Measurements from ENCODE around the gene VAT1L. TPM values are rescaled to one million over a fixed set of nuclear protein-coding genes. Genes with fewer than 3 reads are reported as not detected.

Gene VAT1L
- total RNA-seq, 6 experiments from 2014 or later: 0.19 to 0.64 (median 0.51) TPM; not detected in 1

- H3K4me1 ChIP-seq: no peaks in the 10 kb centered on the region
- WGBS (ENCODE audit: insufficient coverage, low coverage, low lambda C conversion rate, missing lambda C conversion rate): 61% methylated on average over 5 of the region's 13 CpGs
- H3K27me3 ChIP-seq: no peaks in the 10 kb centered on the region
- H3K4me3 ChIP-seq: no peak overlapping the region
- no peak for TF ChIP-seq POLR2A (IDR thresholded peaks at IDR 0.05)
- no peak for TF ChIP-seq CTCF (IDR thresholded peaks at IDR 0.05)
- ATAC-seq: no peak
- no peak for DNase-seq
- no peaks in the 10 kb centered on the region for H3K36me3 ChIP-seq
- no peak overlapping the region for H3K27ac ChIP-seq
- intact Hi-C loops (cut with DNase I): no loop called here
- H3K9me3 ChIP-seq: no peaks in the 10 kb centered on the region
Measured at GRCh38 chr16:77869997-77870813, 81.8 kb downstream of the VAT1L start.

DNA sequence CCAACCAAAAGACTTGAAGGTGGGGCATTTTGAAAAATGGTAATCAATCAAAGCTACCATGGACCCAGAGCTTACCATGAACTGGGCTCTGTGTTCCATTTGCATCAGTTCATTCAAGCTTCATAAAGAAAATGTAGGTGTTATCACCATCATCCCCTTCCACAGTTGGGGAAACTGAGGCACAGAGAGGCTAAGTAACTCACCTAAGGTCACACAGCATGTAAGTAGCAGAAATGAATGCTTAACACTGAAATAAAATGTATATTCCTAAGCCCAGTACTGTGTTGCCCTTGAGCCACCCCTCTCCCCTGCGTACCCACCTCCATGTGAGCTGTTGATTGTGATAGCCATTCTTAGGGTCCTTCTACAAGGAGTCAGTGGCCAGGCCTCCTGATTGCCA, 83.6 kb downstream of the VAT1L start:
- no peak overlapping the region for H3K27ac ChIP-seq
- ATAC-seq (no peak), DNase-seq (no peak)
- no peaks in the 10 kb centered on the region for H3K4me1 ChIP-seq
- intact Hi-C loops (cut with DNase I): no loop called here
- H3K27me3 ChIP-seq: no peaks in the 10 kb centered on the region
- H3K9me3 ChIP-seq: no peaks in the 10 kb centered on the region
- no peak overlapping the region for H3K4me3 ChIP-seq
- no peak for TF ChIP-seq POLR2A (IDR thresholded peaks at IDR 0.05)
- no peaks in the 10 kb centered on the region for H3K36me3 ChIP-seq
- 100% methylated on average over 1 of the region's 1 CpG for WGBS (ENCODE audit: insufficient coverage, low coverage, low lambda C conversion rate, missing lambda C conversion rate)

GRCh38 chr16:77873066-77873465, 84.7 kb downstream of the VAT1L start:
- Histone ChIP-seq H3K36me3 (no peaks in the 10 kb centered on the region), H3K27ac (no peak overlapping the region), H3K27me3 (no peaks in the 10 kb centered on the region), H3K9me3 (no peaks in the 10 kb centered on the region), H3K4me3 (no peak overlapping the region), H3K4me1 (no peaks in the 10 kb centered on the region)
- ATAC-seq (no peak), DNase-seq (no peak)
- TF ChIP-seq POLR2A (IDR thresholded peaks at IDR 0.05): no peak
- TF ChIP-seq CTCF (IDR thresholded peaks at IDR 0.05): no peak
- WGBS (ENCODE audit: insufficient coverage, low coverage, low lambda C conversion rate, missing lambda C conversion rate): 63% methylated on average over 3 of the region's 3 CpGs
- intact Hi-C loops (cut with DNase I): no loop called here

DNA sequence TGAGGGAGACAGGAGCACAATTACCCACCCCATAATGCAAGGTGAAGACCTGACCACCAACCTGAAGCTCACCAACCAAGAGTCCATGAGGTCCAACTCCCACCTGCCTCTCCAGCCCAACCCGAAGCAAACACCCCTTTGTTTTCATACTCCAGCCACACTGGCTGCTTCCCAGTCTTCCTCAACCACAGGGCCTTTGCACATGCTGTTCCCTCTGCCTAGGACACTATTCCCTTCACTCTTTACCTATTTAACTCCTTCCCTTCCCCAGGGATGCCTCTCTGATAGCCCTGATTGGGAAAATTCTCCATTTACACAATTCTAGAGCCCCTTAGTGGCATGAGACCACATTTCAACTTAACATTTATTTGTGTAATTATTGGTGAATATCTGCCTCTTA, 86.0 kb downstream of the VAT1L start:
- whole genome bisulfite sequencing (ENCODE audit: insufficient coverage, low coverage, low lambda C conversion rate, missing lambda C conversion rate): 67% methylated on average over 1 of the region's 1 CpG
- DNase-seq: no peak
- Histone ChIP-seq H3K4me1 (no peaks in the 10 kb centered on the region), H3K9me3 (no peaks in the 10 kb centered on the region), H3K27ac (no peak overlapping the region), H3K27me3 (no peaks in the 10 kb centered on the region), H3K36me3 (no peaks in the 10 kb centered on the region), H3K4me3 (no peak overlapping the region)
- intact Hi-C loops (cut with DNase I): no loop called here
- no peak for TF ChIP-seq CTCF (IDR thresholded peaks at IDR 0.05)
- TF ChIP-seq POLR2A (IDR thresholded peaks at IDR 0.05): no peak
- no peak for ATAC-seq

GRCh38 chr16:77876776-77877175, 88.4 kb downstream of the VAT1L start:
- DNase-seq: no peak
- Histone ChIP-seq H3K4me1 (no peaks in the 10 kb centered on the region), H3K36me3 (no peaks in the 10 kb centered on the region), H3K27me3 (no peaks in the 10 kb centered on the region), H3K9me3 (no peaks in the 10 kb centered on the region), H3K4me3 (no peak overlapping the region), H3K27ac (no peak overlapping the region)
- WGBS (ENCODE audit: insufficient coverage, low coverage, low lambda C conversion rate, missing lambda C conversion rate): 60% methylated on average over 2 of the region's 2 CpGs
- TF ChIP-seq POLR2A (IDR thresholded peaks at IDR 0.05) (no peak), CTCF (IDR thresholded peaks at IDR 0.05) (no peak)
- intact Hi-C loops (cut with DNase I): no loop called here
- no peak for ATAC-seq

Data from right lobe of liver (tissue), 6 donors.